OCI-LY3 (cell line): ENCODE data around the gene BRMS1.

Source experiments
- EZH2phosphoT487 ChIP-seq: fragments of 200-600 bp; shearing (Covaris generic); IDR thresholded peaks from 2 replicates; pipeline ENCODE4 v1.6.1; 2018; ENCODE audit warnings: antibody characterized with exemption, mixed run types, low read depth
- TF ChIP-seq, protein P1 (sequence below): fragments of 200-600, 300-600 bp; sonication (generic); IDR thresholded peaks from 2 replicates; pipeline ENCODE4 v1.5.1; 2014; ENCODE audit warnings: antibody characterized with exemption, low read length, low read depth

DNA sequence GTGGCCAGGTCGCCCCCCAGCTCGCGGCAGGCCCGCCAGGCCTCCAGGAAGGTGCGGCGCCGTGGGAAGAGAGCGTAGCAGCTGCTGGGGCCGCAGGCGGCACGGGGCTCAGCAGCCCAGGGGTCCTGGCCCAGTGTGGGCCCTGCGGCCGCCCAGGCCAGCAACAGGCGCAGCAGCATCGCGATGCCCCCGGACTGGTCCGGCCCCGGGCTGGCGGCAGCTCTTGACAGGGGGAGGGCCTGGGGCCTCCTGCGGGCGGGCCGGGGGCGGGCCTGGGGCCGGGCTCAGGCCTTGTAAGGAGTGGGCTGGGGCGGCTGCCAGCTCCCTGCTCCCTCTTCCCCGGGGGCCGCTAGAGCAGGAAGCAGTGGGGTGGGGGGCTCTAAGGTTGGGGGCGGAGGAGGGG is 28.1 kb downstream of the BRMS1 start, which contains the start of gene CD248:
- TF ChIP-seq, protein P1, sequence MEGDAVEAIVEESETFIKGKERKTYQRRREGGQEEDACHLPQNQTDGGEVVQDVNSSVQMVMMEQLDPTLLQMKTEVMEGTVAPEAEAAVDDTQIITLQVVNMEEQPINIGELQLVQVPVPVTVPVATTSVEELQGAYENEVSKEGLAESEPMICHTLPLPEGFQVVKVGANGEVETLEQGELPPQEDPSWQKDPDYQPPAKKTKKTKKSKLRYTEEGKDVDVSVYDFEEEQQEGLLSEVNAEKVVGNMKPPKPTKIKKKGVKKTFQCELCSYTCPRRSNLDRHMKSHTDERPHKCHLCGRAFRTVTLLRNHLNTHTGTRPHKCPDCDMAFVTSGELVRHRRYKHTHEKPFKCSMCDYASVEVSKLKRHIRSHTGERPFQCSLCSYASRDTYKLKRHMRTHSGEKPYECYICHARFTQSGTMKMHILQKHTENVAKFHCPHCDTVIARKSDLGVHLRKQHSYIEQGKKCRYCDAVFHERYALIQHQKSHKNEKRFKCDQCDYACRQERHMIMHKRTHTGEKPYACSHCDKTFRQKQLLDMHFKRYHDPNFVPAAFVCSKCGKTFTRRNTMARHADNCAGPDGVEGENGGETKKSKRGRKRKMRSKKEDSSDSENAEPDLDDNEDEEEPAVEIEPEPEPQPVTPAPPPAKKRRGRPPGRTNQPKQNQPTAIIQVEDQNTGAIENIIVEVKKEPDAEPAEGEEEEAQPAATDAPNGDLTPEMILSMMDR = no peak
- TF ChIP-seq EZH2phosphoT487 = no peak
